ENCODE measurements around the gene PAXIP1.
"Not testable (repeated sequence)": the region's sequence is repeated elsewhere in the genome, so short reads cannot be mapped to it uniquely, and the experiment has no call there.

PAXIP1 gene

GRCh38 chr7:154931906-154932305, 71.0 kb downstream of the PAXIP1 start:
- Histone ChIP-seq H3K36me3 (ENCODE audit: control insufficient read depth, insufficient read depth, low read length) (no peaks in the 10 kb centered on the region), H3K4me3 (replicated peaks; ENCODE audit: low read depth, low read length) (no peak overlapping the region), H3K27me3 (replicated peaks; ENCODE audit: control insufficient read depth, insufficient read depth, low read length) (no peaks in the 10 kb centered on the region)
- no peak for TF ChIP-seq CTCF (IDR thresholded peaks at IDR 0.05; ENCODE audit: insufficient read depth, low read length, poor library complexity, severe bottlenecking)
- DNase-seq (ENCODE audit: extremely low read depth, insufficient read length), result no peak

DNA sequence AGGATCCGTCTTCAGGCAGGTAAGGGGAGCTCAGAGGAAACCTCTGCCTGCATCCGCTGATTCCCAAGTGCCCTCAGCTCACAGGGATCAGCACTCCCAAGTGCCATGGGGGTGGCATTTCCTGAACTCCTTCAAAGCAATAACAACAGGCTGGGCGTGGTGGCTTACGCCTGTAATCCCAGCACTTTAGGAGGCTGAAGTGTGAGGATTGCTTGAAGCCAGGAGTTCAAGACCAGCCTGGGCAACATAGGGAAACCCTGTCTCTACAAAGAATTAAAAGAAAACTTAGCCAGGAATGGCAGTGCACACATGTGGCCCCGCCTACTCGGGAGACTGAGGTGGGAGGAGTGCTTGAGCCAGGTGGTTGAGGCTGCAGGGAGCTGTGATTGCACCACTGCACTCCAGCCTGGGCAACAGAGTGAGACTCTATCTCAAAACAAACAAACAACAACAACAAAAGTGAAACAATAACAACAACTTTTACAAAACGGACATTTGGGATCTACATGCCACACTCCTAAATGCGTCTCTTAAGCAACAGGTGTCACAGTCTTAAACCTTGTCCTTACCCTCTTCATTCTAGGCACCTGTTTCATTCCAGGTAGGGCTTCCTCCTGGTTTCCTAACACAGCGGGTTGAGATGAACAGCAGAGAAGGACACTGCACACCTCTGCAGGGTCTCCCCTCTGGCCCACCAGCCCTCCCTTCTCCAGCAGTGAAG, 73.8 kb downstream of the PAXIP1 start:
- no peak for DNase-seq (ENCODE audit: extremely low read depth, insufficient read length)
- TF ChIP-seq CTCF (IDR thresholded peaks at IDR 0.05; ENCODE audit: insufficient read depth, low read length, poor library complexity, severe bottlenecking), result no peak
- H3K27me3 ChIP-seq (replicated peaks; ENCODE audit: control insufficient read depth, insufficient read depth, low read length), result no peaks in the 10 kb centered on the region
- no peaks in the 10 kb centered on the region for H3K36me3 ChIP-seq (ENCODE audit: control insufficient read depth, insufficient read depth, low read length)
- H3K4me3 ChIP-seq (replicated peaks; ENCODE audit: low read depth, low read length), result peak overlapping the region; percentile 70

DNA sequence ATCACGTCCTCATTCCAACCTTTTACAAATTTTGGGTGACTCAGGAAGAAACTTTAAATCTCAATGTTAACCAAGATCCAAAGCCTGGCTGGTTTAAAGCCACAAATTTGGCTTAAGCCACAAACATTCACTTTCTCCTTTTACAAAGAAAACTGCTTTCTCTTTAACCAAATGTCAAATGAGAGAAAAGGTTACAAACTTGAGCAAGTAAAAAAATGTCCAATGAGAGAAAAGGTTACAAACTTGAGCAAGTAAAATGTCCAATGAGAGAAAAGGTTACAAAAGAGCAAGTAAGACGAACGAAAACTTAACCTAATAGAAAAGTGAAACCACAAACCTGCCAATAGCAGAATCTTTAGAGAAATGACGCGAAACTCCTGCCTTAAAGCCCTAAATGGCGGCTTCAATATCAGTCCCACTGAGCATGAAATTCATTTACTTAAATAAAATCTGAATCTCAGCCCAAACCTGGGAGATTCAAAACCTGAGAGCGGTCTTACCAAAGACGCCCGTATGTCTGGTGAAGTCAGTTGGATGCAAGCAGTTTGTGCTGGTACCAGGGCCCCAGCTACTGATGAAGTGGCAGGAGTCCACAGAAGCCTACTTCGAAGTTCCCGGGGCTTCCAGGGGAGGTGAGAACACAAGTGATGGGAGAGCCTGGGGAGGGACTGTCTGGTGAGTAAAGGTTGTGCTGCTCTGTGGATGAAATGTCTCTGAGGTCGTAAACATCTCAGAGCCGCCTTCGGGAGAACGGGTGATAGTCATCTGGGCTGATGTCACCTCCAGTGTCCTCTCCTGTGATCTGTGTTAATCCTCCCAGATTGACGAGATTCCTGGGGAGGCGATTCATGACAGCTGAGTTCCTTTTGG, 74.6 kb downstream of the PAXIP1 start:
- Histone ChIP-seq H3K27me3 (replicated peaks; ENCODE audit: control insufficient read depth, insufficient read depth, low read length) (no peaks in the 10 kb centered on the region), H3K4me3 (replicated peaks; ENCODE audit: low read depth, low read length) (peak overlapping the region; percentile 70), H3K36me3 (ENCODE audit: control insufficient read depth, insufficient read depth, low read length) (no peaks in the 10 kb centered on the region)
- TF ChIP-seq CTCF (IDR thresholded peaks at IDR 0.05; ENCODE audit: insufficient read depth, low read length, poor library complexity, severe bottlenecking), result no peak
- DNase-seq (ENCODE audit: extremely low read depth, insufficient read length), result peak; percentile 73

- Histone ChIP-seq H3K36me3 (ENCODE audit: control insufficient read depth, insufficient read depth, low read length) (no peaks in the 10 kb centered on the region), H3K27me3 (replicated peaks; ENCODE audit: control insufficient read depth, insufficient read depth, low read length) (no peaks in the 10 kb centered on the region), H3K4me3 (replicated peaks; ENCODE audit: low read depth, low read length) (peak overlapping the region; percentile 61)
- TF ChIP-seq CTCF (IDR thresholded peaks at IDR 0.05; ENCODE audit: insufficient read depth, low read length, poor library complexity, severe bottlenecking), result peak; percentile 58
- peak; percentile 35 for DNase-seq (ENCODE audit: extremely low read depth, insufficient read length)
These were observed 75.2 kb downstream of the PAXIP1 start for GRCh38 chr7:154927624-154928125.

- not testable (repeated sequence) for H3K36me3 ChIP-seq (ENCODE audit: control insufficient read depth, insufficient read depth, low read length); H3K27me3 ChIP-seq (replicated peaks; ENCODE audit: control insufficient read depth, insufficient read depth, low read length); DNase-seq (ENCODE audit: extremely low read depth, insufficient read length); H3K4me3 ChIP-seq (replicated peaks; ENCODE audit: low read depth, low read length)
These were observed 80.5 kb downstream of the PAXIP1 start for GRCh38 chr7:154922472-154922871.
